Neutrophil (primary cell): ENCODE results near the gene UBALD1.

ENCODE experiments used
- H3K27ac ChIP-seq: fragments of 200-600 bp; sonication (generic); 2 replicates; pipeline ENCODE4 v1.5.1; 2016; ENCODE audit warnings: mild to moderate bottlenecking, moderate library complexity
- H3K27me3 ChIP-seq: fragments of 200-600 bp; sonication (generic); 2 replicates; pipeline ENCODE4 v1.6.0; 2016; ENCODE audit warnings: mild to moderate bottlenecking
- H3K36me3 ChIP-seq: fragments of 200-600 bp; sonication (generic); 2 replicates; pipeline ENCODE4 v1.5.1; 2017
- H3K4me1 ChIP-seq, 2 experiments: fragments of 200-600 bp in 1 of 2; sonication (generic) in 1 of 2; 1 replicate in 1 of 2; 2 replicates in 1 of 2; pipeline versions ENCODE4 v1.5.1 to v1.6.1; 2013 to 2016; ENCODE audit warnings: low read depth in 1 of 2, low read length in 1 of 2, mild to moderate bottlenecking in 1 of 2, moderate library complexity in 1 of 2; ENCODE audit not compliant: control insufficient read depth in 1 of 2, insufficient read depth in 1 of 2
- H3K4me3 ChIP-seq, 2 experiments: fragments of 200-600 bp in 1 of 2; sonication (generic) in 1 of 2; 1 replicate in 1 of 2; 2 replicates in 1 of 2; pipeline ENCODE4 v1.5.1; 2013 to 2016; ENCODE audit warnings: low read depth in 1 of 2, low read length in 1 of 2, mild to moderate bottlenecking in 1 of 2, moderate library complexity in 1 of 2
- H3K9me3 ChIP-seq: fragments of 200-600 bp; sonication (generic); 2 replicates; pipeline ENCODE4 v1.5.1; 2016
- TF ChIP-seq, protein P1 (sequence below): fragments of 200-600 bp; sonication (generic); IDR thresholded peaks from 2 replicates; pipeline ENCODE4 v1.5.1; 2016; ENCODE audit warnings: antibody characterized with exemption

The UBALD1 gene

GRCh38 chr16:4659363-4660353, 45.0 kb upstream of the UBALD1 start:
- Histone ChIP-seq H3K36me3 (peaks cover 88% of the 10 kb centered on the region), H3K9me3 (no peaks in the 10 kb centered on the region), H3K27me3 (no peaks in the 10 kb centered on the region), H3K27ac (no peak overlapping the region), H3K4me3 (no peak overlapping the region), H3K4me1 (peaks cover 24 to 31% of the 10 kb centered on the region in 2 experiments)
- TF ChIP-seq, protein P1, sequence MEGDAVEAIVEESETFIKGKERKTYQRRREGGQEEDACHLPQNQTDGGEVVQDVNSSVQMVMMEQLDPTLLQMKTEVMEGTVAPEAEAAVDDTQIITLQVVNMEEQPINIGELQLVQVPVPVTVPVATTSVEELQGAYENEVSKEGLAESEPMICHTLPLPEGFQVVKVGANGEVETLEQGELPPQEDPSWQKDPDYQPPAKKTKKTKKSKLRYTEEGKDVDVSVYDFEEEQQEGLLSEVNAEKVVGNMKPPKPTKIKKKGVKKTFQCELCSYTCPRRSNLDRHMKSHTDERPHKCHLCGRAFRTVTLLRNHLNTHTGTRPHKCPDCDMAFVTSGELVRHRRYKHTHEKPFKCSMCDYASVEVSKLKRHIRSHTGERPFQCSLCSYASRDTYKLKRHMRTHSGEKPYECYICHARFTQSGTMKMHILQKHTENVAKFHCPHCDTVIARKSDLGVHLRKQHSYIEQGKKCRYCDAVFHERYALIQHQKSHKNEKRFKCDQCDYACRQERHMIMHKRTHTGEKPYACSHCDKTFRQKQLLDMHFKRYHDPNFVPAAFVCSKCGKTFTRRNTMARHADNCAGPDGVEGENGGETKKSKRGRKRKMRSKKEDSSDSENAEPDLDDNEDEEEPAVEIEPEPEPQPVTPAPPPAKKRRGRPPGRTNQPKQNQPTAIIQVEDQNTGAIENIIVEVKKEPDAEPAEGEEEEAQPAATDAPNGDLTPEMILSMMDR: no peak

- H3K9me3 ChIP-seq: no peaks in the 10 kb centered on the region
- H3K36me3 ChIP-seq: peaks cover 99% of the 10 kb centered on the region
- TF ChIP-seq, protein P1: no peak
- H3K4me1 ChIP-seq: peaks cover 0 to 8% of the 10 kb centered on the region in 2 experiments
- H3K4me3 ChIP-seq: no peak overlapping the region
- no peak overlapping the region for H3K27ac ChIP-seq
- no peaks in the 10 kb centered on the region for H3K27me3 ChIP-seq
These were observed 42.3 kb upstream of the UBALD1 start for GRCh38 chr16:4656695-4657686.

DNA sequence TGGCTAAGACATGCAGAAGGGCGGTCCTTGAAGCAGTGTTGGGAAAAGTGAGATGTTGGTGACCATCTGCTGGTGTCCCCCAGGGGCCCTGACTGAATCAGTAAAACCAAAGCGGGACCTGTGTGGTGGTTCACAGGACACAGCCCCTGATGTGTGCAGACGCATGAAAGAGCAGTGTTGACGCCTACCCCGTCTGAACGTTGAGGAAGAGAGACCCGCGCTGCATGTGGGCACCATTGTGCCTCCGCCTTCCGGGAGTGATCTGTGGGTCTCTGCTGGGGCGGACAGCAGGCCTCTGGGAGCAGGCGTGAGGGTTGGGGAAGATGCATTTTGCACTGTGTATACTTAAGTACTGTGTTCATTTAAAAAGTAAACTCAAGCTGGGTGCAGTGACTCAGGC, 41.5 kb upstream of the UBALD1 start:
- Histone ChIP-seq H3K27ac (no peak overlapping the region), H3K9me3 (no peaks in the 10 kb centered on the region), H3K27me3 (no peaks in the 10 kb centered on the region), H3K36me3 (peaks cover 99% of the 10 kb centered on the region), H3K4me3 (no peak overlapping the region), H3K4me1 (peaks cover 0 to 2% of the 10 kb centered on the region in 2 experiments)
- TF ChIP-seq, protein P1: no peak

- Histone ChIP-seq H3K9me3 (no peaks in the 10 kb centered on the region), H3K4me1 (no peaks in the 10 kb centered on the region), H3K27me3 (no peaks in the 10 kb centered on the region), H3K36me3 (peaks cover 99% of the 10 kb centered on the region), H3K27ac (no peak overlapping the region), H3K4me3 (no peak overlapping the region)
- TF ChIP-seq, protein P1: no peak
These were observed 41.1 kb upstream of the UBALD1 start for GRCh38 chr16:4655801-4656200.

GRCh38 chr16:4654964-4655590, 40.4 kb upstream of the UBALD1 start:
- no peaks in the 10 kb centered on the region for H3K27me3 ChIP-seq
- H3K36me3 ChIP-seq: peaks cover 98% of the 10 kb centered on the region
- no peak overlapping the region for H3K27ac ChIP-seq
- no peak overlapping the region for H3K4me3 ChIP-seq
- H3K4me1 ChIP-seq: peaks cover 3 to 6% of the 10 kb centered on the region in 2 experiments
- TF ChIP-seq, protein P1: no peak
- H3K9me3 ChIP-seq: no peaks in the 10 kb centered on the region
